NOMO-1 treated with dmso at 0.1 percent for 144 hours (cell line): Measurements from ENCODE around the gene NGFR.
A peak's percentile ranks its signal among the peaks of the same experiment; 100 is the strongest.
"Not testable (repeated sequence)": the region's sequence is repeated elsewhere in the genome, so short reads cannot be mapped to it uniquely, and the experiment has no call there.

ENCODE experiments used
- DNase-seq: peaks from one replicate; lab custom pipeline; 2025; ENCODE audit not compliant: unreplicated experiment; lab: John Stamatoyannopoulos, UW

NGFR gene

GRCh38 chr17:49545007-49545660 is 50.0 kb downstream of the NGFR start:
- DNase-seq, result no peak

- no peak for DNase-seq
Observed at GRCh38 chr17:49545806-49546545, 50.9 kb downstream of the NGFR start.

- no peak for DNase-seq
Observed at GRCh38 chr17:49546546-49547535, 51.7 kb downstream of the NGFR start.

GRCh38 chr17:49547566-49547965 is 52.5 kb downstream of the NGFR start:
- DNase-seq, result no peak

- no peak for DNase-seq
Observed at GRCh38 chr17:49548051-49548505, 53.0 kb downstream of the NGFR start.

GRCh38 chr17:49548506-49549310 is 53.6 kb downstream of the NGFR start:
- DNase-seq, result peak; percentile 5

GRCh38 chr17:49549311-49549605 is 54.2 kb downstream of the NGFR start:
- no peak for DNase-seq

- DNase-seq, result no peak
Observed at GRCh38 chr17:49549691-49550678, 54.9 kb downstream of the NGFR start.

- DNase-seq, result not testable (repeated sequence)
Observed at GRCh38 chr17:49550764-49551163, 55.7 kb downstream of the NGFR start.

GRCh38 chr17:49551221-49552069 is 56.4 kb downstream of the NGFR start:
- DNase-seq, result no peak

- DNase-seq, result no peak
Observed at GRCh38 chr17:49552070-49552751, 57.1 kb downstream of the NGFR start.

- peak; percentile 30 for DNase-seq
Observed at GRCh38 chr17:49553676-49554335, 58.7 kb downstream of the NGFR start.

GRCh38 chr17:49554694-49555494 is 59.8 kb downstream of the NGFR start:
- DNase-seq, result no peak

- no peak for DNase-seq
Observed at GRCh38 chr17:49555495-49556222, 60.6 kb downstream of the NGFR start.

GRCh38 chr17:49556223-49556943 is 61.3 kb downstream of the NGFR start:
- peak; percentile 49 for DNase-seq
